ENCODE results near the gene OR5H14. TPM values are rescaled to one million over a fixed set of nuclear protein-coding genes. Genes with fewer than 3 reads are reported as not detected.
"Not testable (repeated sequence)": the region's sequence is repeated elsewhere in the genome, so short reads cannot be mapped to it uniquely, and the experiment has no call there.

The OR5H14 gene
- total RNA-seq, 4 donors from 2014 or later: not detected

DNA sequence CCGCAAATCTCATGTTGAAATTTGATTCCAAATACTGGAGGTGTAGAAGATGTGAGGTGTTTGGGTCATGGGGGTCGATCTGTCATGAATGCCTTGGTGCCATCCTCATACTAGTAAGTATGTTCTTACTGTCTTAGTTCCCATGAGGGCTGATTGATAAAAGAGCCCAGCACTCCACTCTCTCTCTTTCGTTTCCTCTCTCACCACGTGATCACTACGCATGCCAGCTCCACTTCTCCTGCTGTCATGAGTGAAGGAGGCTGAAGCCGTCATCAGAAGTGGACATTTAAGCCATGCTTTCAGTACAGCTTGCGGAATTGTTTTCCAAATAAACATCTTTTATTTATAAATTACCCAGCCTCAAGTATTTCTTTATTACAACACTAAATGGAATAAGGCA, 25.3 kb downstream of the OR5H14 start:
- Histone ChIP-seq H3K36me3 (no peaks in the 10 kb centered on the region), H3K27me3 (no peaks in the 10 kb centered on the region), H3K9me3 (no peaks in the 10 kb centered on the region), H3K27ac (no peak overlapping the region), H3K4me1 (no peaks in the 10 kb centered on the region), H3K4me3 (no peak overlapping the region)
- TF ChIP-seq, protein P1, sequence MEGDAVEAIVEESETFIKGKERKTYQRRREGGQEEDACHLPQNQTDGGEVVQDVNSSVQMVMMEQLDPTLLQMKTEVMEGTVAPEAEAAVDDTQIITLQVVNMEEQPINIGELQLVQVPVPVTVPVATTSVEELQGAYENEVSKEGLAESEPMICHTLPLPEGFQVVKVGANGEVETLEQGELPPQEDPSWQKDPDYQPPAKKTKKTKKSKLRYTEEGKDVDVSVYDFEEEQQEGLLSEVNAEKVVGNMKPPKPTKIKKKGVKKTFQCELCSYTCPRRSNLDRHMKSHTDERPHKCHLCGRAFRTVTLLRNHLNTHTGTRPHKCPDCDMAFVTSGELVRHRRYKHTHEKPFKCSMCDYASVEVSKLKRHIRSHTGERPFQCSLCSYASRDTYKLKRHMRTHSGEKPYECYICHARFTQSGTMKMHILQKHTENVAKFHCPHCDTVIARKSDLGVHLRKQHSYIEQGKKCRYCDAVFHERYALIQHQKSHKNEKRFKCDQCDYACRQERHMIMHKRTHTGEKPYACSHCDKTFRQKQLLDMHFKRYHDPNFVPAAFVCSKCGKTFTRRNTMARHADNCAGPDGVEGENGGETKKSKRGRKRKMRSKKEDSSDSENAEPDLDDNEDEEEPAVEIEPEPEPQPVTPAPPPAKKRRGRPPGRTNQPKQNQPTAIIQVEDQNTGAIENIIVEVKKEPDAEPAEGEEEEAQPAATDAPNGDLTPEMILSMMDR (IDR thresholded peaks at IDR 0.05): no peak
- TF ChIP-seq POLR2A (IDR thresholded peaks at IDR 0.05): no peak
- intact Hi-C loops (cut with DNase I): no loop called here
- 67 to 77% methylated on average over 7 of the region's 7 CpGs for WGBS, 2 donors
- no peak for DNase-seq

DNA sequence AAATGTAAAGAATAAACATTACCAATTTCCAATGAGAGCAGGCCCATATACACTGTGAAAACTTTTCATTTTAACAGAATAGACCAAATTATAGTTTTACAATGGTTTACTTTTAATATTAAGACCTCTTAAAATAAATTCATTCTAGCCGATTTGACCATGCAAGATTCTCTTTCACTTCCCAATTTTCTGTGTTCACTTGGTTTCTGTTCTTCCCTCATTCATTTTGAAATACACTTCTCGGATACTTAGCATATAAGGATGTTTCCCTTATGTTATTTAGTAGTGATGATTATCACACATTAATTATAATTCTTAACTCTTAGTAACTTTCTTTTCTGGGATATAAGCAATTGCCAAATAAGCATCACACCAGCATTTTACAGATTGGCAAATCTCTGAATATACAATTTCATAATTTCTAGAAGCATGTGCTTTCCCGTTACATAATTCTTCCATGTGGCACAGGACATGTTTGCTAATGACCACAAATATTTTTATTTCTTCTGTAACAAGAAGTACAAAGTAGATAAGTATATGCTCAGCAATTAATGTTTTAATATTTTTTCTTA, 33.1 kb downstream of the OR5H14 start:
- Histone ChIP-seq H3K27me3 (no peaks in the 10 kb centered on the region), H3K4me3 (no peak overlapping the region), H3K4me1 (no peaks in the 10 kb centered on the region), H3K36me3 (no peaks in the 10 kb centered on the region), H3K27ac (no peak overlapping the region), H3K9me3 (no peaks in the 10 kb centered on the region)
- TF ChIP-seq, protein P1 (IDR thresholded peaks at IDR 0.05): no peak
- TF ChIP-seq POLR2A (IDR thresholded peaks at IDR 0.05): no peak
- no peak for DNase-seq
- intact Hi-C loops (cut with DNase I): no loop called here
- WGBS, 2 donors: 59 to 75% methylated on average over 3 of the region's 3 CpGs

DNA sequence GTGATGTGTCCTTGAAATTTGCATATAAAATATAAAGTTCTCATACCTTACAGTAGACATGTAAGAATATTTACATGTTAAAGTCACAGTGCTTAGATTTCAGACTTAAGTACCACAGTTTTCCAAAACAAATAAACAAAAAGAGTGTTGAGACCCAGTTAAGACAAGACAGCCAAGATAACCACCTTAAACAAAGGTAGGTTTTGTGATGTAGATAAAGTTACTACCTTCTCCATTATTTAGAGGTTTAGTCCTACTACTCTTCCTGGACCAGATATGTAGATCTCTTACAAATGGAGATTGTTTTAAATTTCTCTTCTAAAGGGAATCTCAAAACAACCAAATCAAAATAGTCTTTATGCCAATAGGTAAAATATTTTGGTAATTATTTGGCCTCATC, 34.9 kb downstream of the OR5H14 start:
- Histone ChIP-seq H3K4me1 (no peaks in the 10 kb centered on the region), H3K27me3 (no peaks in the 10 kb centered on the region), H3K36me3 (no peaks in the 10 kb centered on the region), H3K9me3 (no peaks in the 10 kb centered on the region), H3K4me3 (no peak overlapping the region), H3K27ac (no peak overlapping the region)
- no peak for DNase-seq
- no peak for TF ChIP-seq POLR2A (IDR thresholded peaks at IDR 0.05)
- intact Hi-C loops (cut with DNase I): no loop called here

DNA sequence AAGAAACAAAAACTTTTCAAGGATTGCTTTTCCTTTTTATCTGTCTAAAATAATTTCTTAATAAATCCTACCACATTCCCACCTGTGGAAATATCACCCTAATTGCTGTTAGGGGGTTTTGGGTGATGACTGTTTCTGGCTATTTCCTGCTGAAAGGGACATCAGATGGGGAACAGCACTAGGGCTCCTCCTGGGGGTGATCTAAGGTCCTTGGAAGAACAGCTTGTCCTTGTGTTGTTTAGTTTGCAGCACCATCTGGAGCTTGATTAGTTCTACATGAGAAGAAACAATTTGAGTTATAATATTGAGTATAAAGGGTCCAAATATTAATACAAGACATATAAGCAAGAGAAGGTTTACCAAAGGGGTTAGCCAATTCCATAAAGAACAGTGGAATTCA, 37.9 kb downstream of the OR5H14 start:
- Histone ChIP-seq H3K27me3 (no peaks in the 10 kb centered on the region), H3K4me1 (no peaks in the 10 kb centered on the region), H3K9me3 (no peaks in the 10 kb centered on the region), H3K27ac (no peak overlapping the region), H3K4me3 (no peak overlapping the region), H3K36me3 (no peaks in the 10 kb centered on the region)
- DNase-seq: no peak
- intact Hi-C loops (cut with DNase I): no loop called here
- TF ChIP-seq POLR2A (IDR thresholded peaks at IDR 0.05): no peak

DNA sequence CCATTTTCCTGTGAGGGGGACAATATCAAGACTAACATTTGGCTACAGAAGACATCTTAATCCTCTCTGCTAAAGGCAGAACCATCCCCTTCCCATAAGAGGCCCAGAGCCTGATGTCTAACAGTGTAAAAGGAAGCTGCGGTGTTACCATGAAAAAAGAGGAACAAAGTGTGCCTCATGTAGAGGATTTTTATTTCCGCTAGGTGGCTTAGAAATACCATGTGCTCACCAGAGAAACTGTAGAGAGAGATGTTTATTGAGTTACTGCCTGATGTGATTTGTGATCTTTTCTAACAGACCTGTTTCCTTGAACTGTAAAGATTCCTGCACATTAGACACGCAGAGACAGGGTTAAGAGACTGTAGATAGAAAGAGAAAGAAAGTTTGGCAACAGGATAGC, 41.3 kb downstream of the OR5H14 start:
- Histone ChIP-seq H3K27me3 (no peaks in the 10 kb centered on the region), H3K36me3 (no peaks in the 10 kb centered on the region), H3K9me3 (no peaks in the 10 kb centered on the region), H3K27ac (no peak overlapping the region), H3K4me1 (no peaks in the 10 kb centered on the region), H3K4me3 (no peak overlapping the region)
- DNase-seq: no peak
- 29 to 42% methylated on average over 3 of the region's 3 CpGs for WGBS, 2 donors
- intact Hi-C loops (cut with DNase I): no loop called here
- TF ChIP-seq POLR2A (IDR thresholded peaks at IDR 0.05): no peak
- TF ChIP-seq, protein P1 (IDR thresholded peaks at IDR 0.05): peak in 1 of 6 experiments; percentile 23

DNA sequence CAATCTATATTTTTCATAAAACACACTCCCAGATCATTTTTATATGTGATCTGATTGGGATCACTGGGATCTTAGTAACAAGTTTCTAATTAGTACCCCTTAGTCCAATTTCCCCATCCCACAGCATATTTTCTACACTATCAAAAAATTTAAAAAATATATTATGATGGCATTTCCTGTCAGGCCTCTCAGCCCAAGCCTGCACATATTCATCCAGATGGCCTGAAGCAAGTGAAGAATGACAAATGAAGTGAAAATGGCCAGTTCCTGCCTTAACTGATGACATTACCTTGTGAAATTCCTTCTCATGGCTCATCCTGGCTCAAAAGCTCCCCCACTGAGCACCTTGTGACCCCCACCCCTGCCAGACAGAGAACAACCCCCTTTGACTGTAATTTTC, 43.6 kb downstream of the OR5H14 start:
- H3K9me3 ChIP-seq; H3K27me3 ChIP-seq; H3K4me1 ChIP-seq; intact Hi-C loops (cut with DNase I); H3K27ac ChIP-seq; DNase-seq; H3K4me3 ChIP-seq; H3K36me3 ChIP-seq: not testable (repeated sequence)

DNA sequence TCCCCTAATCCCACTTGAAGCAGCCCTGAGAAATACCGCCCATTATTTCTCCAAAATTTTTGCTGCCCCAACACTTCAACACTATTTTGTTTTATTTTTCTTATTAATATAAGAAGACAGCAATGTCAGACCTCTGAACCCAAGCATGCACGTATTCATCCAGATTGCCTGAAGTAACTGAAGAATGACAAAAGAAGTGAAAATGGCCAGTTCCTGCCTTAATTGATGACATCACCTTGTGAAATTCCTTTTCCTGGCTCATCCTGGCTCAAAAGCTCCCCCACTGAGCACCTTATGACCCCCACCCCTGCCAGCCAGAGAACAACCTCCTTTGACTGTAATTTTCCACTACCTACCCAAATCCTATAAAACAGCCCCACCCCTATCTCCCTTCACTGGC, 49.0 kb downstream of the OR5H14 start:
- H3K27ac ChIP-seq; H3K4me3 ChIP-seq; H3K36me3 ChIP-seq; DNase-seq; intact Hi-C loops (cut with DNase I); H3K9me3 ChIP-seq; H3K27me3 ChIP-seq; H3K4me1 ChIP-seq: not testable (repeated sequence)
- 44 to 86% methylated on average over 2 of the region's 2 CpGs for WGBS, 2 donors

Data from esophagus squamous epithelium (tissue), 5 donors.